ENCODE data around the gene TLX1.
A peak's percentile ranks its signal among the peaks of the same experiment; 100 is the strongest.

TLX1 gene

GRCh38 chr10:101161494-101162299, 30.6 kb downstream of the TLX1 start:
- no peak overlapping the region for H3K27ac ChIP-seq
- H3K4me1 ChIP-seq = peaks cover 5% of the 10 kb centered on the region; the same call in 1 of the 2 replicates
- H3K9ac ChIP-seq = no peak overlapping the region
- H3K27me3 ChIP-seq = peaks cover 25% of the 10 kb centered on the region
- TF ChIP-seq Cebpa-rat (IDR thresholded peaks at IDR 0.05) = no peak
- 0 out of 2 replicates have a peak, but pooled peaks cover 4% of the 10 kb centered on the region for H4K20me1 ChIP-seq
- H3K36me3 ChIP-seq = no peaks in the 10 kb centered on the region
- H3K9me3 ChIP-seq = peaks cover 2% of the 10 kb centered on the region; the same call in 1 of the 2 replicates
- H3K4me3 ChIP-seq = no peak overlapping the region
- H3K4me2 ChIP-seq = peak overlapping the region; percentile 22; the same call in 1 of the 2 replicates

- Histone ChIP-seq H3K9me3 (peaks cover 5% of the 10 kb centered on the region; the same call in 1 of the 2 replicates), H3K36me3 (no peaks in the 10 kb centered on the region), H3K4me1 (peaks cover 5% of the 10 kb centered on the region; the same call in 1 of the 2 replicates), H3K9ac (no peak overlapping the region), H3K27ac (no peak overlapping the region), H3K4me3 (no peak overlapping the region), H4K20me1 (0 out of 2 replicates have a peak, but pooled peaks cover 4% of the 10 kb centered on the region), H3K27me3 (peaks cover 22% of the 10 kb centered on the region), H3K4me2 (peak overlapping the region; percentile 10; the same call in 1 of the 2 replicates)
- TF ChIP-seq Cebpa-rat (IDR thresholded peaks at IDR 0.05) = no peak
Measured at GRCh38 chr10:101162677-101163076, 31.6 kb downstream of the TLX1 start.

DNA sequence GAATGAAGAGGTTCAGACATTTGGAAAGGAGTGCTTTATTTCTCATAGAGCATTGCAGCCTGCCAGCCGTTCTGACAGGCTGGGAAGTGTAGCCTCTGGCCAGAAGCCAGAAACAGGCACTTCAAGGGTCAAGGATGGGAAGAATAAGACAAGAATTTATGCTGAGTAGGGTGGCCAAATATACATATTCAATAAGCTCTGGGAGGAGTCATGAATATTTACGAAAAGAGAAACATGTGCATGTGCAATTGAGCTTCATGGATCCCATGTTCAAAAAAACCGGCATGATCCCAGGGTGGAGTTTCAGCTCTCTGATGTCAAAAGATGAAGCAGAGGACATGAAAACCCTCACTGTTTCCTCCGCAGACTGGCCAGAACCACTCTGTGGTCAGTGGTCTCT, 32.9 kb downstream of the TLX1 start:
- H3K36me3 ChIP-seq = no peaks in the 10 kb centered on the region
- peaks cover 5% of the 10 kb centered on the region; the same call in 1 of the 2 replicates for H3K4me1 ChIP-seq
- no peak overlapping the region for H3K27ac ChIP-seq
- H3K9me3 ChIP-seq = peaks cover 5% of the 10 kb centered on the region; the same call in 1 of the 2 replicates
- H4K20me1 ChIP-seq = 0 out of 2 replicates have a peak, but pooled peaks cover 4% of the 10 kb centered on the region
- H3K4me3 ChIP-seq = no peak overlapping the region
- TF ChIP-seq Cebpa-rat (IDR thresholded peaks at IDR 0.05) = no peak
- no peak overlapping the region for H3K4me2 ChIP-seq
- no peak overlapping the region for H3K9ac ChIP-seq
- H3K27me3 ChIP-seq = peaks cover 15% of the 10 kb centered on the region

DNA sequence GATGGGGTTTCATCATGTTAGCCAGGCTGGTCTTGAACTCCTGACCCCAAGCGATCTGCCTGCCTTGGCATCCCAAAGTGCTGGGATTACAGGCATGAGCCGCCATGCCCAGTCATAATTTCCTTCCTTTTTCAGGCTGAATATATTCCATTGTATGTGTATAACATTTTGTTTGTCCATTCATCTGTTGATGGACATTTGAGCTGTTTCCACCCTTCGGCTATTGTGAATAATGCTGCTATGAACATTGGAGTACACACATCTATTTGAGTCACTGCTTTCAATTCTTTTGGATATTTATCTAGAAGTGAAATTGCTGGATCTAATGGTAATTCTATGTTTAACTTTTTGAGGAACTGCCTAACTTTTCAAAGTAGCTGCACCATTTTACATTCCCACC, 34.6 kb downstream of the TLX1 start:
- no peak overlapping the region for H3K4me2 ChIP-seq
- H3K27ac ChIP-seq = no peak overlapping the region
- peaks cover 5% of the 10 kb centered on the region; the same call in 1 of the 2 replicates for H3K4me1 ChIP-seq
- H3K27me3 ChIP-seq = peaks cover 13% of the 10 kb centered on the region
- H3K4me3 ChIP-seq = no peak overlapping the region
- H4K20me1 ChIP-seq = no peaks in the 10 kb centered on the region
- no peak for TF ChIP-seq Cebpa-rat (IDR thresholded peaks at IDR 0.05)
- H3K36me3 ChIP-seq = no peaks in the 10 kb centered on the region
- H3K9ac ChIP-seq = no peak overlapping the region
- peaks cover 5% of the 10 kb centered on the region; the same call in 1 of the 2 replicates for H3K9me3 ChIP-seq

DNA sequence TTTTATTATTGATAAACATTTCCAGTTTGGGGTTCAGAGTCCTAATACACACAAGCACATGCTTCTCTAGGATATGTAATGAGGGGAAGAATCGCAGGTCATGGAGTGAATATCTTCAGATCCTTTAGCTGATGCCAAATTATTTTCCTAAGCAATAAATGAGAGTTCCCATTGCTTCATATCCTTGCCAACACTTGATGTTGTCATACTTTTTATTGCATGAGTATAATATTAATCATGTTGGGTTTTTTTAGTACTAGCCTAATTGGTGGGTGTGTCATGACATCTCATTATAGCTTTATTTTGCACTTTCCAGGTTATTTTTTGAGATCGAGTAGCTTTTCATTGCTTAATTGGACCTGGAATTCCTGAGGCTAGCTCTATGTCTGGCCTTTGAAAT, 35.3 kb downstream of the TLX1 start:
- Histone ChIP-seq H3K4me3 (no peak overlapping the region), H3K9ac (no peak overlapping the region), H3K9me3 (peaks cover 5% of the 10 kb centered on the region; the same call in 1 of the 2 replicates), H3K27ac (no peak overlapping the region), H3K4me1 (peaks cover 5% of the 10 kb centered on the region; the same call in 1 of the 2 replicates), H3K4me2 (no peak overlapping the region), H3K36me3 (no peaks in the 10 kb centered on the region), H3K27me3 (peaks cover 7% of the 10 kb centered on the region), H4K20me1 (no peaks in the 10 kb centered on the region)
- TF ChIP-seq Cebpa-rat (IDR thresholded peaks at IDR 0.05) = no peak

- Histone ChIP-seq H3K9ac (no peak overlapping the region), H3K9me3 (peaks cover 36% of the 10 kb centered on the region), H3K4me2 (no peak overlapping the region), H4K20me1 (no peaks in the 10 kb centered on the region), H3K27ac (no peak overlapping the region), H3K4me3 (no peak overlapping the region), H3K36me3 (no peaks in the 10 kb centered on the region), H3K27me3 (no peaks in the 10 kb centered on the region), H3K4me1 (no peaks in the 10 kb centered on the region)
- no peak for TF ChIP-seq Cebpa-rat (IDR thresholded peaks at IDR 0.05)
Measured at GRCh38 chr10:101172741-101173140, 41.6 kb downstream of the TLX1 start.

DNA sequence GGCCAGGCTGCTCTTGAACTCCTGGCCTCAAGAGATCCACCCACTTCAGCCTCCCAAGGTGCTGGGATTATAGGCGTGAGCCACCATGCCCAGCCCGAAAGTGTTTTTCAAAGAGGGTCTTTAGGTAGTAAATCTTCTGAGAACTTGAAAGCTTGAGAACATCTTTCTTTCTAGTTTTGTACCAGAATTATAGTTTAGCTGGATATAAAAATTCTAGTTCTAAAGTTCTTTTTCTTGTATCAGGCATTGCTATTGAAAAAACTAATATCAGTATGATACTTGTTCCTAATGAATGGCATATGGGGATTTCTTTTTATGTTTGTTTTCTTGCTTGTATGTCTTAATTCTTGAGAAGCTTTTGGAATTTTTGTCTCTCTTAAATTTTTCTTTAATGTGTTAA, 43.2 kb downstream of the TLX1 start:
- Histone ChIP-seq H3K4me1 (no peaks in the 10 kb centered on the region), H3K36me3 (no peaks in the 10 kb centered on the region), H4K20me1 (no peaks in the 10 kb centered on the region), H3K4me2 (no peak overlapping the region), H3K27ac (no peak overlapping the region), H3K4me3 (no peak overlapping the region), H3K27me3 (no peaks in the 10 kb centered on the region), H3K9ac (no peak overlapping the region), H3K9me3 (peaks cover 36% of the 10 kb centered on the region)
- no peak for TF ChIP-seq Cebpa-rat (IDR thresholded peaks at IDR 0.05)

DNA sequence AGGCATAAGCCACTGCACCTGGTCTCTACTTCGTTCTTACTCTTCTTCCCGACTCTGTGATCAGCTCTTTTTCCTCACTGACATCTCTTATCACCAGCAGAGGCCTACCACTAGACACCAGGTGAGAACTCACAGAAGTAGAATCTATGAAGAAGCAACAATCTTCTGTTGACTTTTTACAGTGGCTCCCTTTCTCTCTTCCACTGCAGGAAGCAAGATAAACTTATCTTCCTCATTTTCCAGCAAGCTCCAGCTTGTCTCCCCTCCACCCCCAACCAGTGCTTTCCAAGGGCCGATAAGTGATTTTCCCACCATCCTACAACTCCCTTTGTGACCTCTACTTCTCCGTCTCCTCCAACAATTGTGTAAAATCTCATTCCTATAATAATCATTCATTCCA, 45.5 kb downstream of the TLX1 start:
- H3K9me3 ChIP-seq = peaks cover 36% of the 10 kb centered on the region
- no peak overlapping the region for H3K4me2 ChIP-seq
- H4K20me1 ChIP-seq = no peaks in the 10 kb centered on the region
- H3K9ac ChIP-seq = no peak overlapping the region
- no peaks in the 10 kb centered on the region for H3K36me3 ChIP-seq
- no peak for TF ChIP-seq Cebpa-rat (IDR thresholded peaks at IDR 0.05)
- H3K27ac ChIP-seq = no peak overlapping the region
- no peaks in the 10 kb centered on the region for H3K27me3 ChIP-seq
- no peak overlapping the region for H3K4me3 ChIP-seq
- H3K4me1 ChIP-seq = no peaks in the 10 kb centered on the region

DNA sequence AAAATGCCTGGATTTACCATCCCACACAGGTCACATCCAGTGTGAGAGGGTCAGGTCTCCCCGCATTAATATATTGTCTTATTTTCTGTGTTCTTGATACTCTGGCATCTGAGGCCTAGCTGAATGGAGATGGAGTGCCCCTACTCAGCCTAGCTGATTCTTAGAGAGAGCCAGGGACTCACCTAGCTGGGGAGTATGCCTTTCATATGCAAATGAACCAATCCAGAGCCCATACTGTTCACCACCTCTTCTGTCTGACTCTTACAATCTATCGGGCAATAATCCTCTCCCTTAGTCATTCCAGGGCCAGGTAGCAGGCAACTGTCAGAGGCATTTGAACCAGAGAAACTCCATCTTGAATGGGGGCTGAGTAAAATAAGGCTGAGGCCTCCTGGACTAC, 51.8 kb downstream of the TLX1 start:
- H3K9me3 ChIP-seq = no peaks in the 10 kb centered on the region
- no peak for TF ChIP-seq Cebpa-rat (IDR thresholded peaks at IDR 0.05)
- no peak overlapping the region for H3K4me3 ChIP-seq
- no peaks in the 10 kb centered on the region for H3K4me1 ChIP-seq
- no peak overlapping the region for H3K4me2 ChIP-seq
- H3K27me3 ChIP-seq = no peaks in the 10 kb centered on the region
- no peaks in the 10 kb centered on the region for H3K36me3 ChIP-seq
- H3K9ac ChIP-seq = no peak overlapping the region
- no peaks in the 10 kb centered on the region for H4K20me1 ChIP-seq
- H3K27ac ChIP-seq = no peak overlapping the region

GRCh38 chr10:101183458-101184183, 52.5 kb downstream of the TLX1 start:
- Histone ChIP-seq H4K20me1 (no peaks in the 10 kb centered on the region), H3K27me3 (no peaks in the 10 kb centered on the region), H3K4me1 (no peaks in the 10 kb centered on the region), H3K4me3 (no peak overlapping the region), H3K9me3 (no peaks in the 10 kb centered on the region), H3K27ac (no peak overlapping the region), H3K9ac (no peak overlapping the region), H3K36me3 (no peaks in the 10 kb centered on the region), H3K4me2 (no peak overlapping the region)
- TF ChIP-seq Cebpa-rat (IDR thresholded peaks at IDR 0.05) = no peak

Data from BLaER1 (cell line).